GM19438 (cell line): ENCODE results near the gene EHBP1.

Source experiments
- ATAC-seq: cut with Tn5 transposase; IDR thresholded peaks from one replicate; pipeline ENCODE4 v1.9.1; 2021; ENCODE audit warnings: low read depth; ENCODE audit not compliant: unreplicated experiment

Gene EHBP1

GRCh38 chr2:62870966-62871365, 165.5 kb downstream of the EHBP1 start:
- ATAC-seq, result no peak

- no peak for ATAC-seq
These were observed 166.0 kb downstream of the EHBP1 start for GRCh38 chr2:62871506-62871905.

DNA sequence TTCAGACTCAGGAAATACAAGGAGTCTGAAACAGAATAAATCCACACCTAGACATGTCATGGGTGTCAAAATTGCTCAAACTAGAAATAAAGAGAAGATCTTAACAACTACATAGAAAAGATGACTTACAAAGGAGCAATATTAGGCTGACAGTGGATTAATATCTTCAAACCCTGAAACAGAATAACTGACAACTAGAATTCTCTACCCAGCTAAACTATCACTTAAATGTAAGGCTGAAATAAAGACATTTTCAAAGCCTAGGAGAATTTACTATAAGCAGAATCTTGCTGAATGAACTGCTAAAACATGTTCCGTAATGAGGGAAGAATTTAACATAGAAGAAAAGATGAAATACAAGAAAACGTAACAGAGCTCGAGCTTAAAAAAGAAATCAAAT, 168.1 kb downstream of the EHBP1 start:
- ATAC-seq, result no peak

GRCh38 chr2:62874881-62875383, 169.4 kb downstream of the EHBP1 start:
- ATAC-seq, result no peak

- no peak for ATAC-seq
These were observed 175.8 kb downstream of the EHBP1 start for GRCh38 chr2:62881162-62881795.

GRCh38 chr2:62883629-62884028, 178.1 kb downstream of the EHBP1 start:
- ATAC-seq, result no peak

- ATAC-seq, result no peak
These were observed 178.6 kb downstream of the EHBP1 start for GRCh38 chr2:62884086-62884485.

- ATAC-seq, result no peak
These were observed 179.0 kb downstream of the EHBP1 start for GRCh38 chr2:62884514-62884913.

DNA sequence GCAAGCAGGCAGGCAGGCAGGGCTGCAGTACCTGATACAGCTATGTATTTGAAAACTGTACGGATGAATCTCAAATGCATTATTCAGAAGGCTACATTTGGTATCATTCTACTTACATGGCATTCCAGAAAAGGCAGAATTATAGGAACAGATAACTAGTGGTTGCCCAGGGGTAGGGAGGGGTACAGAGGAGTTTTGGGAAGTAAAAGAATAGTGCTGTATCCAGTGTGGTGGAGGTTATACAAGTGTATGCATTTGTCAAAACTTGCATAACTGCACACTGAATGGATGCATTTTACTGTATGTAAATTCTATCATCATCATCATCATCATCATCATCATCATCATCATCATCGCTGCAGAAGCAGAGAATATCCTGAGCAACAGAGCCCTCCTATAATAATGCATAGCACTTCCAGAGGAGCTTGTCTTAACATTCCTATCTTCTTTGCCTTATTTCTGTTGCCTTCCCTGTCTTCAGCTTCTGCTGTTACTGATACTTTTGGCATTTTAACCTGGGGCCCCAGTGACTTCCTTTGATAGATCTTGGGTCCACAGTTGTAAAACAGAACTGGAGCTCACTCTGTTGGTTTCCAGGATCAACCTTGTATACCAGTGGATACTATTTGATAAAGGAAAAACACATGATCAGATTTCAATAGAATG, 189.6 kb downstream of the EHBP1 start:
- no peak for ATAC-seq

- ATAC-seq, result no peak
These were observed 190.1 kb downstream of the EHBP1 start for GRCh38 chr2:62895632-62896009.

DNA sequence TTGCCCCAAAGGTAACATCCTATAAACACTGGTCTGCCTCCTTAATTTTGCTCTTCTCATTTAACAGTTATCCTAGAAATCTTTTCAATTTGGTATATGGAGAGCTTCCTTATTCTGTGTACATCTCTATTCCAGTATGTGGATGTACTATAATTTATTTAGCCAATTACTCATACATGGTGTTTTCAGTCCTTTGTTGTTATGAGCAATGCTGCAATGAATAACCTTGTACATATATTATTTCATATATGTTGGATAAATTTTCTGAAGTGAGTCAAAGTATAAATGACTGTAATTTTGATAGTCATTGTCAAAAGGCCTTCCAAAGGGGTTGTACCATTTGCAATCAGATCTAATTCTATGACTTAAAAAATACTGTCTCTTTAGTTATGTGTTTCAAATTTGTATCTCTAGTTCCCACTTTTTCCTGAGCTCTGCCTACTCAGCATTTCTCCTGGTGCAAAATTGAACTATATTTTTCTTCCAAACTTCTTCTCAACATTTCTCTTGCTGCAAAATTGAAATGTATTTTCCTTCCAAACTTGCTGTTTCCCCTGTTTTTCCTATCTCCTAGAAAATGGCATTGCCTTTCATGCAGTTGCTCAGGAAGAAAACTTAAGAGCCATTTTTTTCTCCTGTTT, 191.8 kb downstream of the EHBP1 start:
- ATAC-seq, result no peak

DNA sequence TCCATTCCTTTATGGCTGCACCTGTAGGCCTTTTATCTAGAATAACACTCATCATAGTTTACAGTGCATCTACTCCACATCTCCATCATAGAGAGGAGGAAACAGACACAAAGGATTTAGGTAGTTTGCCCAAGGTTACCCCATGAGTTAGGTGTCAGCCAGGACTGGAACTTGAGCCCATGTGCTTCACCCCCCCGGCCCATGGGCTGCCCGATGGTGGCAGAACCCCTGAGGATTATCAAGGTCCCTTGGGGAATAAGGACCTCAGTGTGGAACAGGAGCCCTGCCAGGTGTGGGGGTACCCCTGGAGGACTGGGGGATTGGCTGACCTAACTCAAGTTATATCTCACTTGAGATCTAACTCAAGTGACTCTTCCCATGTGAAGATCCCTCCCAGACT, 198.8 kb downstream of the EHBP1 start:
- ATAC-seq, result no peak

- no peak for ATAC-seq
These were observed 202.6 kb downstream of the EHBP1 start for GRCh38 chr2:62908145-62908544.

DNA sequence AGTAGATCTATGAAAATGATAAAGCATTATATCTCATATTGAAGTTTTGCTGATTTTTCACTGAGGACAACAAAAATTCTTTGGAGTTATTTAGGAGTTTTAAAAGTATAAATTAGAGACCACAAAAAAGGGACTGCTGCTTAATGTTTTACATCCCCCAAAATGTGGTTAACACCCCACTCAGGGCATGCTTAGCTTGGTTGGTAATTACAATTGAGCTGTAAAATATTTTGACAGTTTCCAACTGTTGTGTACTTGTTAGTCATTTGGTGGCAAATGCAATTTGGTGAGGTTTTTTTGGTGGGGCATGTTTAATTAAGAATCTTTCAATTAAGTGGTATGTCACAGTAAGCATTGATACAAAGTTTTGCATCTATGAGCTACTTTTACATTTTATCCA, 207.8 kb downstream of the EHBP1 start:
- no peak for ATAC-seq

GRCh38 chr2:62919041-62919440, 213.5 kb downstream of the EHBP1 start:
- no peak for ATAC-seq

- ATAC-seq, result no peak
These were observed 214.6 kb downstream of the EHBP1 start for GRCh38 chr2:62920070-62920469.

DNA sequence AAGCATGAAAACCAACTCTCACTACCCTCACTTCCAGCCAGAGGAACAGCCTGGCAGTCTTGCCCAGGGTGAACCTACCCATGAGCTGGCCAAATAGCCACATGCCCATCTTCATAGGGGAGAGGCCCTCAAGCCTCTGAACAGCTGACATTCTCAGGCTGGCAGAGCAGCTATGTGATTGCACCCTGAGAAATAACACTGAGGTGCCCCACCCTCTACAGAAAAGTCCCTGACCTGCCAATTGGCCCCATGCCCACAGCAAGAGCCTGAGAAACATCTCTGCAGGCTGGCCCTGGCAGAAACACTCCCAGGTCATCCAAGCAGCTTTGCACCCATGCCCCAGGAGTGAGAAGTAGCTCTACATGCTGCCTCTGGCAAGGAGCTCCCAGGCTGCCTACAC, 217.7 kb downstream of the EHBP1 start:
- ATAC-seq, result no peak

GRCh38 chr2:62923881-62924280, 218.4 kb downstream of the EHBP1 start:
- ATAC-seq, result no peak

GRCh38 chr2:62928015-62928414, 222.5 kb downstream of the EHBP1 start:
- ATAC-seq, result no peak

- no peak for ATAC-seq
These were observed 226.0 kb downstream of the EHBP1 start for GRCh38 chr2:62931536-62931935.

DNA sequence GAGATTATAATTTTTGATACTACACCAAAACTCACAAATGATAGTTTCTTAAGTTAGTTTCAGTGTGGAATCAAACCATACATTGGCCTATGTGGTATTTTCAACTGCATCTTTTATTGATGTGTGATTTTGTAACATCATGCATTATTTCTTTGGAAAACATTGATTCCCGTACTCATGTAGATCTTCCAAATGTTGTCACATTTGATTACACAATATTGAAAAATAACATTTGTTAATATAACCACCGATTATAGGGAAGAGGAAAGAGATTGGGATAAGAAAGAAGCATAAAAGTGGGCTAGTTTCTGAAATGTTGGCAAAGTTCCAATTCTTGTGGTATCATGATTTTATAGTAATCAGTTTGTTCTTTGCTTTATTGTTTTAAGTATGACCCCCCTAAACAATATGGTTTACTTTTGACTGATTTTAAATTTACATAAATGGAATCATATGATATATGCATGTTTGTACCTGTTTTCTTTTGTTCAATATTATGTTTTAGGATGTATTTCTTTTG, 227.9 kb downstream of the EHBP1 start:
- no peak for ATAC-seq

DNA sequence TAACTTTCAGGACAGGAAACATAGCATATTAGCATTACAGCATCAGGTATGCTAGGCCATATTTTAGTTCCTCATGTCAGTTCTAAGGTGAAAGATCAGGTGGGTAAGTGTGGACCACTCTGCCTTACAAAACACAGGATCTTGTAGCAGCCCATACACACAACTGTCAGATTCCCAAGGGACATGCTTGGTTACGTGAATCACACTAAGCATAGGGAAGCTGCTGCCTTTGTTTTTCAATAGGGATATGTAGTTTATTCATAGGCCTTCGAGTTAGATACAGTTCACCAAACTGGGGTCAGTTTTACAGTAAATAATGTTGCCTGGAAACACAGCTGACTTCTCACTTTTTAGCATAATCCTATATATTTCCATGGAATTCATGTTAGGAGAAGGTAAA, 229.0 kb downstream of the EHBP1 start:
- ATAC-seq, result no peak
